ENCODE measurements around the gene CPNE7. TPM values are rescaled to one million over a fixed set of nuclear protein-coding genes. Genes with fewer than 3 reads are reported as not detected.

CPNE7 gene
- total RNA-seq, 3 donors from 2014 or later (not counting 1 experiment from before 2014, with no cell fraction given), result 1.1 to 1.8 (median 1.2) TPM

- Histone ChIP-seq H3K9me3 (ENCODE audit: control insufficient read depth, insufficient read depth, low read length) (no peaks in the 10 kb centered on the region), H3K27ac (ENCODE audit: low read length) (no peak overlapping the region), H3K27me3 (ENCODE audit: control insufficient read depth, insufficient read depth, low read length) (no peaks in the 10 kb centered on the region), H3K4me1 (ENCODE audit: control insufficient read depth, insufficient read depth, low read length) (peaks cover 16% of the 10 kb centered on the region), H3K36me3 (ENCODE audit: control insufficient read depth, insufficient read depth, low read length) (no peaks in the 10 kb centered on the region), H3K4me3 (ENCODE audit: low read length) (no peak overlapping the region)
- Mint-ChIP-seq H3K36me3 (no peaks in the 10 kb centered on the region), H3K4me3 (no peak overlapping the region), H3K4me1 (peaks cover 7 to 15% of the 10 kb centered on the region in 2 donors), H3K27ac (peak overlapping the region in 1 of 2 donors; percentile 73), H3K9me3 (no peaks in the 10 kb centered on the region), H3K27me3 (ENCODE audit: low read depth in 2 of 2) (no peaks in the 10 kb centered on the region)
- intact Hi-C loops (cut with micrococcal nuclease), result no loop called here
- 67% methylated on average over 5 of the region's 5 CpGs for WGBS (ENCODE audit: insufficient coverage)
- DNase-seq (no peak), ATAC-seq (no peak)
- TF ChIP-seq CTCF (IDR thresholded peaks at IDR 0.05), result no peak
Observed at GRCh38 chr16:89602952-89603590, 27.5 kb downstream of the CPNE7 start.

GRCh38 chr16:89604764-89605163, 29.2 kb downstream of the CPNE7 start:
- H3K27ac ChIP-seq (ENCODE audit: low read length), result no peak overlapping the region
- no peaks in the 10 kb centered on the region for H3K36me3 ChIP-seq (ENCODE audit: control insufficient read depth, insufficient read depth, low read length)
- peaks cover 16% of the 10 kb centered on the region for H3K4me1 ChIP-seq (ENCODE audit: control insufficient read depth, insufficient read depth, low read length)
- H3K4me1 Mint-ChIP-seq, result peaks cover 7 to 15% of the 10 kb centered on the region in 2 donors
- H3K27me3 Mint-ChIP-seq (ENCODE audit: low read depth in 2 of 2), result no peaks in the 10 kb centered on the region
- WGBS (ENCODE audit: insufficient coverage), result 92% methylated on average over 16 of the region's 16 CpGs
- no peaks in the 10 kb centered on the region for H3K27me3 ChIP-seq (ENCODE audit: control insufficient read depth, insufficient read depth, low read length)
- H3K27ac Mint-ChIP-seq, result no peak overlapping the region
- H3K36me3 Mint-ChIP-seq, result no peaks in the 10 kb centered on the region
- H3K9me3 Mint-ChIP-seq, result no peaks in the 10 kb centered on the region
- no peaks in the 10 kb centered on the region for H3K9me3 ChIP-seq (ENCODE audit: control insufficient read depth, insufficient read depth, low read length)
- H3K4me3 ChIP-seq (ENCODE audit: low read length), result no peak overlapping the region
- DNase-seq (no peak), ATAC-seq (no peak)
- no peak for TF ChIP-seq CTCF (IDR thresholded peaks at IDR 0.05)
- intact Hi-C loops (cut with micrococcal nuclease), result no loop called here
- no peak overlapping the region for H3K4me3 Mint-ChIP-seq

GRCh38 chr16:89605186-89605970, 29.8 kb downstream of the CPNE7 start:
- H3K36me3 ChIP-seq (ENCODE audit: control insufficient read depth, insufficient read depth, low read length), result no peaks in the 10 kb centered on the region
- no peak overlapping the region for H3K4me3 ChIP-seq (ENCODE audit: low read length)
- peaks cover 16% of the 10 kb centered on the region for H3K4me1 ChIP-seq (ENCODE audit: control insufficient read depth, insufficient read depth, low read length)
- TF ChIP-seq CTCF (IDR thresholded peaks at IDR 0.05), result no peak
- intact Hi-C loops (cut with micrococcal nuclease), result no loop called here
- WGBS (ENCODE audit: insufficient coverage), result 92% methylated on average over 33 of the region's 34 CpGs
- ATAC-seq (no peak), DNase-seq (no peak)
- H3K27ac ChIP-seq (ENCODE audit: low read length), result no peak overlapping the region
- Mint-ChIP-seq H3K9me3 (no peaks in the 10 kb centered on the region), H3K36me3 (no peaks in the 10 kb centered on the region), H3K27me3 (ENCODE audit: low read depth in 2 of 2) (peaks cover 0 to 1% of the 10 kb centered on the region in 2 donors), H3K4me3 (no peak overlapping the region), H3K4me1 (peaks cover 7 to 15% of the 10 kb centered on the region in 2 donors), H3K27ac (no peak overlapping the region)
- no peaks in the 10 kb centered on the region for H3K27me3 ChIP-seq (ENCODE audit: control insufficient read depth, insufficient read depth, low read length)
- no peaks in the 10 kb centered on the region for H3K9me3 ChIP-seq (ENCODE audit: control insufficient read depth, insufficient read depth, low read length)

Data from natural killer cell (primary cell).